ENCODE data around the gene BMERB1.
"Not testable (repeated sequence)": the region's sequence is repeated elsewhere in the genome, so short reads cannot be mapped to it uniquely, and the experiment has no call there.

- TF ChIP-seq CTCF (conservative IDR thresholded peaks at IDR 0.05; ENCODE audit: low read depth in 2 of 2); STAT1 (IDR thresholded peaks at IDR 0.05; ENCODE audit: unreplicated experiment); EZH2 (IDR thresholded peaks at IDR 0.05; ENCODE audit: low read depth, unreplicated experiment); ETS1 (IDR thresholded peaks at IDR 0.05); POLR2AphosphoS5 (IDR thresholded peaks at IDR 0.05; ENCODE audit: low read depth); JUNB (IDR thresholded peaks at IDR 0.05; ENCODE audit: unreplicated experiment): not testable (repeated sequence)
Measured at GRCh38 chr16:15573896-15574613, 139.7 kb downstream of the BMERB1 start.
